ENCODE results near the gene NPC2.

The NPC2 gene

DNA sequence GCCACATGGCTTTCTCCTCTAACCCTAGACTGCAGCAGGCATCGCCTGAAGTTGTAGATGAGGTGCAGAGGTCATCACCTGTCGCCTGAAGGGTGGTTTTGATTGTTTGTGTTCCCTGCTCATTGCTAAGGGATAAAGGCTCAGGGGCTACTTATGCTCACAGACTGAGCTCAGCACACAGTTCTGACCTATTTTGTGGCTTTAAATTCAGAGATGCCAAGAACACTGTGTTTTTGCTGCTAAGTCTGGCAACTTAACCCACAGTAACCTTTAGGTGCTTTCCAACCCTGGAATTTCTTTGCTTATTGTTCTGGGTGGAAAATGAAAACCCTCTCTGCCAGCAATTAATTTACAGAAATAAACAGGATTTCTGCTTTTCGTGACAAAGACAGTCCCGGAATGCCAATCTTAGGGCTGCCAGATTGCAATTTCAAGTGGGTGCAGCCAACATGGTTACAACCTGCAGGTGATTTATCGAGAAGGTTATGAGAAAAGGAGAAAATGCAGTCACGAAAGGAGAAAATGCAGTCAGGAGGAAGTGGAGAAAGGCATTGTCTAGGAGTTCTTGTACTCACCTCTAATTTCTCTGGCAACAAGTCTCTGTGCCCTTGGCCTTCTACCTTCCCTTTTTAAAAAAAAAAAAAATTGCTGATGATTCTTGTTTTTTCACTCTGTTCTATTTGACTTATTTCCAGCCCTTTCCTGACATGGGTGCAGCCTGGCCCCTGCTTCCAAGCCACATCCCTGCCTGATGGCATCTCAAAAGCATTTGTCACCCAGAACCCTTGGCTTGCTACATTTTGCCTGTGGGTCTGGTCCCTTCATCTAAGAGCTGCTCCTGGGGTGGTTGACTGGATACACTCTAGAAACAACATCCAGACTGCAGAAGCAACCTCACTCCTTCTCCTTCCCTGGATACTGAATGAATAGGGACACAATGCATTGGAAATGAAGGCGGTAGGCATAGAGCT, 23.3 kb downstream of the NPC2 start:
- H3K36me3 ChIP-seq (ENCODE audit: control insufficient read depth in 1 of 2, insufficient read depth in 2 of 2, low read depth in 1 of 2, low read length in 2 of 2): peaks cover 14% of the 10 kb centered on the region in 2 experiments
- H2BK5ac ChIP-seq (ENCODE audit: low read depth, low read length, poor library complexity, severe bottlenecking): no peak overlapping the region
- H3K4me2 ChIP-seq (ENCODE audit: low read length, poor library complexity, severe bottlenecking): no peak overlapping the region
- 90% methylated on average over 6 of the region's 7 CpGs for WGBS
- no peaks in the 10 kb centered on the region for H3K4me1 ChIP-seq (ENCODE audit: control insufficient read depth, insufficient read depth, low read depth, low read length)
- no peak for DNase-seq
- no peak overlapping the region for H3K9ac ChIP-seq (ENCODE audit: low read length)
- no peak overlapping the region for H2BK120ac ChIP-seq (ENCODE audit: low read depth, low read length)
- no peak overlapping the region for H2AK5ac ChIP-seq (ENCODE audit: low read length, severe bottlenecking)
- no peak overlapping the region for H3K23ac ChIP-seq (ENCODE audit: low read length in 2 of 2)
- no peak overlapping the region for H3K18ac ChIP-seq (ENCODE audit: low read depth in 1 of 2, low read length in 2 of 2)
- H3K14ac ChIP-seq (ENCODE audit: low read length in 2 of 2): no peak overlapping the region
- no peak overlapping the region for H3K4me3 ChIP-seq (ENCODE audit: insufficient read depth in 1 of 2, low read depth in 1 of 2, low read length in 2 of 2)
- H3K9me3 ChIP-seq (ENCODE audit: control insufficient read depth, low read length): no peaks in the 10 kb centered on the region
- peaks cover 6 to 13% of the 10 kb centered on the region in 2 experiments for H3K27me3 ChIP-seq (ENCODE audit: control insufficient read depth in 1 of 2, insufficient read depth in 1 of 2, low read length in 2 of 2)
- no peak overlapping the region for H2AFZ ChIP-seq (ENCODE audit: low read depth, low read length)
- no peak overlapping the region for H2BK15ac ChIP-seq (ENCODE audit: low read depth, poor library complexity, severe bottlenecking)
- H2BK12ac ChIP-seq (ENCODE audit: low read length in 2 of 2): no peak overlapping the region
- H4K91ac ChIP-seq (ENCODE audit: low read length): no peak overlapping the region
- H3K27ac ChIP-seq (ENCODE audit: low read length, poor library complexity, severe bottlenecking): no peak overlapping the region
- no peak overlapping the region for H3K4ac ChIP-seq (ENCODE audit: low read depth in 1 of 2, low read length in 2 of 2)
- H3K79me1 ChIP-seq (replicated peaks; ENCODE audit: low read length, poor library complexity, severe bottlenecking): no peaks in the 10 kb centered on the region
- H4K8ac ChIP-seq (ENCODE audit: low read length): peak overlapping the region; percentile 36

GRCh38 chr14:74468513-74468912, 24.6 kb downstream of the NPC2 start:
- Histone ChIP-seq H3K27ac (ENCODE audit: low read length, poor library complexity, severe bottlenecking) (no peak overlapping the region), H2BK5ac (ENCODE audit: low read depth, low read length, poor library complexity, severe bottlenecking) (no peak overlapping the region), H2AFZ (ENCODE audit: low read depth, low read length) (no peak overlapping the region), H4K91ac (ENCODE audit: low read length) (no peak overlapping the region), H3K27me3 (ENCODE audit: control insufficient read depth in 1 of 2, insufficient read depth in 1 of 2, low read length in 2 of 2) (peaks cover 18 to 24% of the 10 kb centered on the region in 2 experiments), H3K23ac (ENCODE audit: low read length in 2 of 2) (no peak overlapping the region), H3K9me3 (ENCODE audit: control insufficient read depth, low read length) (no peaks in the 10 kb centered on the region), H3K4me1 (ENCODE audit: control insufficient read depth, insufficient read depth, low read depth, low read length) (no peaks in the 10 kb centered on the region), H3K4me3 (ENCODE audit: insufficient read depth in 1 of 2, low read depth in 1 of 2, low read length in 2 of 2) (no peak overlapping the region), H3K4ac (ENCODE audit: low read depth in 1 of 2, low read length in 2 of 2) (no peak overlapping the region), H3K79me1 (replicated peaks; ENCODE audit: low read length, poor library complexity, severe bottlenecking) (no peaks in the 10 kb centered on the region), H3K4me2 (ENCODE audit: low read length, poor library complexity, severe bottlenecking) (no peak overlapping the region), H2BK12ac (ENCODE audit: low read length in 2 of 2) (no peak overlapping the region), H3K9ac (ENCODE audit: low read length) (no peak overlapping the region), H4K8ac (ENCODE audit: low read length) (no peak overlapping the region), H2BK15ac (ENCODE audit: low read depth, poor library complexity, severe bottlenecking) (peak overlapping the region; percentile 12), H3K36me3 (ENCODE audit: control insufficient read depth in 1 of 2, insufficient read depth in 2 of 2, low read depth in 1 of 2, low read length in 2 of 2) (peaks cover 4 to 7% of the 10 kb centered on the region in 2 experiments), H2AK5ac (ENCODE audit: low read length, severe bottlenecking) (no peak overlapping the region), H3K18ac (ENCODE audit: low read depth in 1 of 2, low read length in 2 of 2) (no peak overlapping the region), H2BK120ac (ENCODE audit: low read depth, low read length) (no peak overlapping the region), H3K14ac (ENCODE audit: low read length in 2 of 2) (no peak overlapping the region)
- 89% methylated on average over 3 of the region's 3 CpGs for WGBS
- DNase-seq: no peak

- H2BK120ac ChIP-seq (ENCODE audit: low read depth, low read length): no peak overlapping the region
- H4K8ac ChIP-seq (ENCODE audit: low read length): no peak overlapping the region
- no CpG with 5 or more reads among the region's 2 CpGs for WGBS
Measured at GRCh38 chr14:74465335-74465734, 27.8 kb downstream of the NPC2 start.

GRCh38 chr14:74464785-74465184, 28.3 kb downstream of the NPC2 start:
- no peak overlapping the region for H3K23ac ChIP-seq (ENCODE audit: low read length in 2 of 2)
- no peak for DNase-seq
- H3K9ac ChIP-seq (ENCODE audit: low read length): no peak overlapping the region
- peaks cover 26 to 29% of the 10 kb centered on the region in 2 experiments for H3K27me3 ChIP-seq (ENCODE audit: control insufficient read depth in 1 of 2, insufficient read depth in 1 of 2, low read length in 2 of 2)
- no peak overlapping the region for H2BK5ac ChIP-seq (ENCODE audit: low read depth, low read length, poor library complexity, severe bottlenecking)
- H3K4ac ChIP-seq (ENCODE audit: low read depth in 1 of 2, low read length in 2 of 2): no peak overlapping the region
- H3K4me1 ChIP-seq (ENCODE audit: control insufficient read depth, insufficient read depth, low read depth, low read length): no peaks in the 10 kb centered on the region
- H2BK120ac ChIP-seq (ENCODE audit: low read depth, low read length): no peak overlapping the region
- no peak overlapping the region for H4K91ac ChIP-seq (ENCODE audit: low read length)
- no peak overlapping the region for H3K4me3 ChIP-seq (ENCODE audit: insufficient read depth in 1 of 2, low read depth in 1 of 2, low read length in 2 of 2)
- no peak overlapping the region for H3K4me2 ChIP-seq (ENCODE audit: low read length, poor library complexity, severe bottlenecking)
- no peak overlapping the region for H2AK5ac ChIP-seq (ENCODE audit: low read length, severe bottlenecking)
- H2AFZ ChIP-seq (ENCODE audit: low read depth, low read length): no peak overlapping the region
- WGBS: 93% methylated on average over 3 of the region's 3 CpGs
- H3K36me3 ChIP-seq (ENCODE audit: control insufficient read depth in 1 of 2, insufficient read depth in 2 of 2, low read depth in 1 of 2, low read length in 2 of 2): peaks cover 0 to 2% of the 10 kb centered on the region in 2 experiments
- H3K27ac ChIP-seq (ENCODE audit: low read length, poor library complexity, severe bottlenecking): no peak overlapping the region
- no peaks in the 10 kb centered on the region for H3K9me3 ChIP-seq (ENCODE audit: control insufficient read depth, low read length)
- H2BK15ac ChIP-seq (ENCODE audit: low read depth, poor library complexity, severe bottlenecking): no peak overlapping the region
- H4K8ac ChIP-seq (ENCODE audit: low read length): no peak overlapping the region
- H3K18ac ChIP-seq (ENCODE audit: low read depth in 1 of 2, low read length in 2 of 2): no peak overlapping the region
- no peak overlapping the region for H2BK12ac ChIP-seq (ENCODE audit: low read length in 2 of 2)
- no peak overlapping the region for H3K14ac ChIP-seq (ENCODE audit: low read length in 2 of 2)
- no peaks in the 10 kb centered on the region for H3K79me1 ChIP-seq (replicated peaks; ENCODE audit: low read length, poor library complexity, severe bottlenecking)

More at GRCh38 chr14:74465335-74465734, 27.8 kb downstream of the NPC2 start:
- DNase-seq: no peak
- H3K36me3 ChIP-seq (ENCODE audit: control insufficient read depth in 1 of 2, insufficient read depth in 2 of 2, low read depth in 1 of 2, low read length in 2 of 2): peaks cover 0 to 2% of the 10 kb centered on the region in 2 experiments
- no peak overlapping the region for H3K14ac ChIP-seq (ENCODE audit: low read length in 2 of 2)
- no peak overlapping the region for H3K4me3 ChIP-seq (ENCODE audit: insufficient read depth in 1 of 2, low read depth in 1 of 2, low read length in 2 of 2)
- no peak overlapping the region for H3K4me2 ChIP-seq (ENCODE audit: low read length, poor library complexity, severe bottlenecking)
- H2AFZ ChIP-seq (ENCODE audit: low read depth, low read length): no peak overlapping the region
- no peak overlapping the region for H2BK5ac ChIP-seq (ENCODE audit: low read depth, low read length, poor library complexity, severe bottlenecking)
- H2BK15ac ChIP-seq (ENCODE audit: low read depth, poor library complexity, severe bottlenecking): no peak overlapping the region
- no peaks in the 10 kb centered on the region for H3K9me3 ChIP-seq (ENCODE audit: control insufficient read depth, low read length)
- no peak overlapping the region for H4K91ac ChIP-seq (ENCODE audit: low read length)
- H3K4ac ChIP-seq (ENCODE audit: low read depth in 1 of 2, low read length in 2 of 2): no peak overlapping the region
- H2BK12ac ChIP-seq (ENCODE audit: low read length in 2 of 2): no peak overlapping the region
- H3K9ac ChIP-seq (ENCODE audit: low read length): no peak overlapping the region
- H3K27ac ChIP-seq (ENCODE audit: low read length, poor library complexity, severe bottlenecking): no peak overlapping the region
- H3K27me3 ChIP-seq (ENCODE audit: control insufficient read depth in 1 of 2, insufficient read depth in 1 of 2, low read length in 2 of 2): peaks cover 26 to 29% of the 10 kb centered on the region in 2 experiments
- H3K18ac ChIP-seq (ENCODE audit: low read depth in 1 of 2, low read length in 2 of 2): no peak overlapping the region
- H3K79me1 ChIP-seq (replicated peaks; ENCODE audit: low read length, poor library complexity, severe bottlenecking): no peaks in the 10 kb centered on the region
- no peaks in the 10 kb centered on the region for H3K4me1 ChIP-seq (ENCODE audit: control insufficient read depth, insufficient read depth, low read depth, low read length)
- H2AK5ac ChIP-seq (ENCODE audit: low read length, severe bottlenecking): no peak overlapping the region
- H3K23ac ChIP-seq (ENCODE audit: low read length in 2 of 2): no peak overlapping the region

Measured in mesenchymal stem cell (in vitro differentiated cells and primary cell).